NCI-H2081 (cell line): ENCODE data around the gene SMG6.
A peak's percentile ranks its signal among the peaks of the same experiment; 100 is the strongest.
"Not testable (repeated sequence)": the region's sequence is repeated elsewhere in the genome, so short reads cannot be mapped to it uniquely, and the experiment has no call there.

ENCODE experiments used
- DNase-seq, 2 experiments: peaks; one replicate each; lab custom pipeline; 2025; lab: John Stamatoyannopoulos, UW

SMG6 gene

GRCh38 chr17:2178798-2179501 lies 124.6 kb downstream of the SMG6 start:
- no peak for DNase-seq

GRCh38 chr17:2177235-2177811 lies 126.3 kb downstream of the SMG6 start:
- DNase-seq = peak; percentile 2 to 64

DNA sequence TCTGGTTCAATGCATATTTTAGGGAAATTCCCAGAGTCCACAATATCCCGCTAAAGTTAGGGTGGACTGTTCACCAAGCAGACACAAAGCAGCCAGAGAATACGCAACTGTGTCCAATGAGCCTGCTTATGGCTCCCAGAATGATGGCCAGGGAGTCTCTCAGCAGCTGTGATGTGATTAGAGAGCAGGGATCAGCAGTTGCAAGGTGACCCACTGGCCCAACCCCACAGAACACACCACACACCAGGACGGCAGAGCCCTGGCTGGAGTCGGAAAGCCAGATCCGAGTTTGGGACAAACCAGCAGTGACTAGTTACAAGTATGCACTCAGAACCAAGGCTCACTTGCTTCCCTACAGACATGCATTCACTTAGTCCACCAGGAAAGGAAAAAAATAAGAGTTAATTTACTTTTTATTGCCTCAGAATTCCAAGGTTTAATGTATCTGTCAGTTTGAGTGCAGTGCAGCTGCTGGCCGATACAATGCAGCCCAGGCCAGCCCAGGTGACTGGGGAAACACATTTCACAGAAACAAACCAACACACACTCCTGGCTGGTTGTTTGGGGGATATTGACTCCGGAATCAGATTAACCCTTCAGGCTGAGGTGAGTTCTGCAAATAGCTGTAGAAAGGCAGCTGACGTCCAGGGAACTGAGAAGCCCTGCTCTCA lies 127.0 kb downstream of the SMG6 start:
- no peak for DNase-seq

DNA sequence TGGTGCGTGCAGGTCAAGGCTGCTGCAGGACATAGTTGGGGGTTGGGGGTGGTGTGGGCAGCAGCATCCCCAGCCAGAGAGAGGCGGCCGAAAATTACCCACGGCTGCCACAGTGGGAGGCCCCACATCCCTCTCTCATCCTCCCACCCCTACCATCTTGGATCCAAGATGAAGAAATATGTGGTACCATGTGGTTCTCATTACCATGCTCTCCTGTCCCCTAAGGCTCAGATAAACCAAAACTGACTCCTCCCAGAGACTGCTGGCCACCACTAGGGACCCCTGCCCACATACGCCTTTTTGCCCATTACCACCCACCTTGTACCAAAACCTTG lies 128.3 kb downstream of the SMG6 start:
- DNase-seq = no peak

DNA sequence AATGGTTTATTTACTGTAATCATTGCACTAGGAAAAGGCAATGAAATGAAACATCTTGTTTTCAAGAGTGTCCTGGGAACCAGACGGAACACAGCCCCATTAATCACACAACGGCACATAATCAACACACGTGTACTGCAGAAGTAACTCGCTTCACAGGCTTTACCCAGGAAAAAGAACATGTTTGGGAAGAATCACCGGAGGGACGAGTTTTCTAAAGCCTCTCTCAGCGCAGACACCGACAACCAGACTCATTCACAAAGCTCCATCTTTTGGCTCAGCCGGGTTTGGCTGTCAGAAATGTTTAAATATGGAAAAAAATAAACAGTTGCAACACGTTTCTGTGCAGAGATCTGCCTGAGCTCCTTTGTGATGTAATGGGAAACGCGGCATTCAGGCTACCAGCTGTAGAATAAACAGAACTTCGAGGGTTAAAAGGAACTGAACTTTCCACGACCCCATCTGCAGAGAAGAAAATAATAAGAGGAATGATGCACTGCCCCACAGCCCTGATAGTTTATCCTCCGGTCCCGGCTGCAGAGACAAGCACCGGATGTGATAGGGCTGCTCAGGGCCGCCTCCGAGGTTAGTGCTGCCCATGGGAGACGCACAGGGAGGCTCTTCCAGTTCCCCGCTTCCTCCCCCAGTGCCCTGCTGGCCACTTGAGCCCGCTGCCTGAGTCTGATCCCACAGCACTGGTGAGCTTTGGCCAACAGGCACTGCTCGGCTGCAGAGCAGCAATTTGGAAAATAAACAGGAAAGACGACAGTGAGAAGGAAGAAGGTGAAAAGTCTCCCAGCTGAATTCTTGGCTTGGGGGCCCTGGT lies 128.9 kb downstream of the SMG6 start:
- peak in 1 of 2 experiments; percentile 9 for DNase-seq

DNA sequence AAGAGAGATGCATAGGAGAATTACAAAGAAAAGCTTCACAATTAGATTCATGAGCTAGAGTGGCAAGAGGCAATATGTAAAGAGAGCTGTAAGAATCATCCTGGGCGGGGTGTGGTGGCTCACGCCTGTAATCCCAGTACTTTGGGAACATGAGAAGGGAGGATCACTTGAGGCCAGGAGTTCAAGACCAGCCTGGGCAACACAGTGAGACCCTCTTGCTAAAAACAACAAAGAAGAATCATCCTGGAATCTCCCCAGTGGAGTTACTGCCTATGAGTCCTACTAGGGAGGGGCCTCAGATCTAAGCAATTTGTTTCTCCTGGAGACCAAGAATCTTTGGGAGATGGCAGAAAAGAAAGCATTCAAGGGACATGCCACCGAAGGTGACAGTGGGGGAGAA lies 129.6 kb downstream of the SMG6 start:
- DNase-seq = no peak

GRCh38 chr17:2172999-2173398 lies 130.6 kb downstream of the SMG6 start:
- no peak for DNase-seq

GRCh38 chr17:2172077-2172851 lies 131.3 kb downstream of the SMG6 start:
- peak; percentile 59 to 81 for DNase-seq

DNA sequence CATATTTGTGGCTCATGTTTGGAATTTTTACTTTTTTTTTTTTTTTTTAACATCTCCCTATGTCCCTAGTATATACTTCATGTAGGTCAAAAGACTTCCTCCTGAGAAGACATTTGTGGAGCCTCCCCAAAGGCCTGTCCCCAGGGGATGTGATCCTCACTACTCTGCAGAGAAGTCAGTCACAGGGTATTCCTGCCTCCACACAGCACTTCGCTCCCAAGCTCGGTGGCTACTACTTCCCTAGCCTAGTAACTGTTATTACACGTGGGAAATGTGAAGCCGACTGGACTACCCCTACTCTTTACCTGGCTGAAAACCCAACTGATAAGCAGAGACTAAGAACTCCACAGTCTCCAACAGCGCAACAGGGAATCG lies 131.9 kb downstream of the SMG6 start:
- DNase-seq = no peak

GRCh38 chr17:2170023-2170422 lies 133.6 kb downstream of the SMG6 start:
- no peak for DNase-seq

DNA sequence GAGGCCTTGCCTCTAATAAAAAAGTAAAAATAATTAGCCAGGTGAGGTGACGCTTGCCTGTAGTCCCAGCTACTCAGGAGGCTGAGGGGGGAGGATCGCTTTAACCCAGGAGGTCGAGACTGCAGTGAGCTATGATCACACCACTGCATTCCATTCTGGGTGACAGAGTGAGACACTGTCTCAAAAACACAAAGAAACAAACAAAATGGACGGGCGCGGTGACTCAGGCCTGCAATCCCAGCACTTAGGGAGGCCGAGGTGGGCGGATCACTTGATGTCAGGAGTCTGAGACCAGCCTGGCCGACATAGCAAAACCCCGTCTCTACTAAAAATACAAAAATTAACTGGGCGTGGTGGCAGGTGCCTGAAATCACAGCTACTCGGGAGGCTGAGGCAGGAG lies 137.9 kb downstream of the SMG6 start:
- DNase-seq = not testable (repeated sequence)

DNA sequence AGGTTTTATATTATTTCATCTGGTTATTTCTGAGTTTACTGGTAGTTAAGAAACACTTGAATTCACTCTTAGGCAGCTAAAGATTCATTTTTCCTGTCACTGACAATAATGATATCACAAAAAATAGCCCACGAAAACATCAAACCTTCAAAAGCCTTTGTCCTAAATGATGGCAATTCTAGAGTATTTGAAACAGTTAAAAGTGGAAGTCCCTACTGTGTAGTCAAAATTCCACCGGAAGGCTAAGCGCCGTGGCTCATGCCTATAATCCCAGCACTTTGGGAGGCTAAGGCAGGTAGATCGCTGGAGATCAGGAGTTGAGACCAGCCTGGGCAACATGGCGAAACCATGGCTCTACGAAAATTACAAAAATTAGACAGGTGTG lies 145.2 kb downstream of the SMG6 start:
- no peak for DNase-seq

- DNase-seq = no peak
These were observed 145.8 kb downstream of the SMG6 start for GRCh38 chr17:2157675-2158395.

DNA sequence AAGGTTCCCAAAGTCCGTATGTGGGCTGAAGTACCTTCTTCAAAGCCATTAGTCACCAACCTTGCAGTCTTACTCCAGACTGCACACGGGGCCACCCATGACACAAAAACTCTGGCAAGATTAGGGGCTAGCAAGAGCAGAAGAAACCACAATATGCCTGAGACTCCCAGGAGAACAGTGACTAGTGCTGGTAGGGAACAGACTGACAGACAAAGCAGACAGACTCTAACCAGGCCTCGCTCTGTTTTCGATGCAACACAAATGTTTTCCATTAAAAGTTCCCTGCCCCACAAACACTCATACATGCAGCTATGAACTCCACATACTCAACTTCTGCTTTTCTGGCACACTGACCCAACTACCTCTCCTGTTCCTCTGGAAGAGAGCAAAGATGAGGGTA lies 146.5 kb downstream of the SMG6 start:
- no peak for DNase-seq

DNA sequence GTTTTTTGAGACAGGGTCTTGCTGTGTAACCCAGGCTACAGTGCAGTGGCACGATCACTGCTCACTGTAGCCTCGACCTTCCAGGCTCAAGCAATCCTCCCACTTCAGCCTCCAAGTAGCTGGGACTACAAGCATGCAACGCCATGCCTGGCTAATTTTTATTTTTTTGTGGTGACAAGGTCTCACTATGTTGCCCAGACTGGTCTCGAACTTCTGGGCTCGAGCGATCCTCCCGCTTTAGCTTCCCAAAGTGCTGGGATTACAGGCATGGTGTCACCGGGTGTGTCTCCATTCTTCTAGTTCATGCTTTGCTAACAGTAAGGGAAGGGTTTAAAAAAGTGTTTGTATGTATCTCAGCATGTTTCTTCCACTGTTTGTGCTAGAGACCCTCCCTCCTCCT lies 146.9 kb downstream of the SMG6 start:
- DNase-seq = no peak

GRCh38 chr17:2155573-2155972 lies 148.0 kb downstream of the SMG6 start:
- no peak for DNase-seq

- no peak for DNase-seq
These were observed 152.1 kb downstream of the SMG6 start for GRCh38 chr17:2151358-2152033.

DNA sequence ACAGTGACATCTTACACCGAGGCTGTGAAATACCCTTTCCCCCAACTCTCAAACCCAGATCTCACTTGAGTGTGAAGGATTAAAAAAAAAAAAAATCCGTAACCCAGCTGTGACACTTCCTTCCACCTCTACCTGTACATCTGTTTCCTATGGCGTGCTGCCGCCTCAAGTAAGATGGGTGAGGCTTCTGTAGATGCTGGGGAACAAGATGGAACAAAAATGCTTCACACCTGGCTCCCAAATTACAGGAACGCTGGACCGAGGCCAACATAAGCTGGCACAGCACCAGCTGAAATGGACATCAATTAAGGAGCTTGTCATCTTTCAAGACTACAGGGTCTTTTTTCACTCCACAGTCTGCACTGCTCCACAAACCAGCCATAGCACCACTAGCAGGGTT lies 152.8 kb downstream of the SMG6 start:
- peak; percentile 12 to 57 for DNase-seq

DNA sequence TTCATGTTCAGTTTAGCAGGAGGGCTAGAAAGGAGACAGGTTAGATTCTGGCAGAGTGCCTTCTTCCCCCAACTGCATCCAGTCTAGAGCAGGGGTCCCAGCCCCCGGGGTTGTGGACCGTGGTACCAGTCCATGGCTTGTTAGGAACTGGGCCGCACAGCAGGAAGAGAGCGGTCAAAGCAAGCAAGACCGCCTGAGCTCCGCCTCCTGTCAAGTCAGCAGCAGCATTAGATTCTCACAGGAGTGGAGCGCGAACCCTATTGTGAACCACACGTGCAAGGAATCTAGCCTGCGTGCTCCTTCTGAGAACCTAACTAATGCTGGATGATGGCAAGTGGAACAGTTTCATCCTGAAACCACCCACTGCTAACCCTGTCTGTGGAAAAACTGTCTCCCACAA lies 153.7 kb downstream of the SMG6 start:
- no peak for DNase-seq

DNA sequence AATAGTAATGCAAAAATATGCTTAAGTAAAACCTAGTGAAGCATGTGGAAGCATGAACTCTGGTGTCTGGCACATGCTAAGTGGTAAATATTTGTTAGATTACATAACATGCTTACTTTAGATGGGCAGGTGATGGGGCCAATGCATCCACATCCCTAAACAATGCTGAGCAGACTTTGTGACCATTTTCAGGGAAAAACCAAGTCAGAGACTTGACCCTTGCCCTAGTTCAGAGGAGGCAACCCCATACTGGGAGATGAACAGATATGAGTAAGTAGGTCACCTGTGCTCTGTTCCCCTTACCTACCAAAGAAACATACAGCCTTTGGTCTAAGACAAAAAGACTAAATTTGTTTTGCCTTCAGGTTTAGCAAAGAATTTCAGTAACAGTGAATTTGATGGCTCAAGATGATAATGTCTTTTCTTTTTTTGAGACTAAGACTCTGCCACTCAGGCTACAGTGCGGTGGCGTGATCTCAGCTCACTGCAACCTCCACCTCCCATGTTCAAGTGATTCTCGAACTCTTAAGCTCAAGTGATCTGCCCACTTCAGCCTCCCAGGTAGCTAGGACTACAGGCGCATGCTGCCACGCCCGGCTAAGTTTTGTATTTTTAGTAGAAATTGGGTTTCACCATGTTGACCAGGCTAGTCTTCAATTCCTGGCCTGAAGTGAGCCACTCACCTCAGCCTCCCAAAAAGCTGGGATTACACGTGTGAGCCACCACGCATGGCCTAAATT lies 157.3 kb downstream of the SMG6 start:
- no peak for DNase-seq
